HepG2 (cell line): Measurements from ENCODE around the gene RAB11FIP2. TPM values are rescaled to one million over a fixed set of nuclear protein-coding genes. Genes with fewer than 3 reads are reported as not detected.

Source experiments
- ATAC-seq: fragments of 200-7000 bp; cut with Tn5 transposase; 3 replicates; pipeline ENCODE4 v1.9.1; 2020; ENCODE audit warnings: mild to moderate bottlenecking, moderate library complexity
- BruUV-seq: library from RNA; stranded (reverse); fragments of 400-500 nt; replicated peaks from 2 replicates; lab custom pipeline; 2021; lab: Mats Ljungman, UMichigan
- CTCF ChIA-PET: fragments of 300-600 bp; formaldehyde crosslinking; extraction: SDS; loops from one replicate; lab custom pipeline; 2021; ENCODE audit warnings: low total read pairs, inconsistent platforms, low intra/inter-chr PET ratio; lab: Yijun Ruan, JAX
- POLR2A ChIA-PET: fragments of 350-600 bp; sonication (Branson Sonifier 250); formaldehyde crosslinking; loops from one replicate; lab custom pipeline; 2020; ENCODE audit warnings: antibody characterized with exemption, inconsistent platforms; lab: Yijun Ruan, JAX
- DNase-seq: peaks from one replicate; pipeline ENCODE4 v3.0.0-alpha.2; 2015; ENCODE audit warnings: low spot score
- FAIRE-seq: peaks from 3 replicates; lab custom pipeline; 2011; peaks lifted over from hg19 to GRCh38; lab: Jason Lieb, UNC
- H2AFZ ChIP-seq: one replicate; pipeline ENCODE4 v1.6.1; 2011; ENCODE audit warnings: low read length, inconsistent platforms
- H3K27ac ChIP-seq: fragments of 300-600 bp; 3 replicates; pipeline ENCODE4 v1.8.0; 2011; ENCODE audit warnings: mixed run types, mild to moderate bottlenecking, mixed read lengths, low read length, inconsistent platforms; ENCODE audit not compliant: insufficient read depth; ENCODE audit errors: extremely low read length
- H3K27me3 ChIP-seq, 2 experiments: fragments of 200-600 bp in 1 of 2; 2 replicates in 1 of 2; 3 replicates in 1 of 2; pipeline versions ENCODE4 v1.6.0 to v1.8.0; 2011; ENCODE audit warnings: low read length in 2 of 2, mild to moderate bottlenecking in 2 of 2, moderate library complexity in 2 of 2, inconsistent platforms in 1 of 2; ENCODE audit not compliant: insufficient read depth in 2 of 2, control insufficient read depth in 1 of 2
- H3K36me3 ChIP-seq, 2 experiments: fragments of 200-600 bp in 1 of 2; replicated peaks in 1 of 2; 2 replicates in 1 of 2; 3 replicates in 1 of 2; pipeline versions ENCODE4 v1.5.1 to v1.8.0; 2011; ENCODE audit warnings: low read length in 2 of 2, inconsistent platforms in 1 of 2; ENCODE audit not compliant: insufficient read depth in 2 of 2, control insufficient read depth in 1 of 2
- H3K4me1 ChIP-seq: 2 replicates; pipeline ENCODE4 v1.5.1; 2012; ENCODE audit warnings: low read length, inconsistent platforms; ENCODE audit not compliant: insufficient read depth
- H3K4me2 ChIP-seq: 2 replicates; pipeline ENCODE4 v1.6.0; 2011; ENCODE audit warnings: low read depth, low read length, inconsistent platforms
- H3K4me3 ChIP-seq, 3 experiments: fragments of 200-600 bp in 1 of 3; sonication (generic), shearing (Covaris generic) in 1 of 3; replicated peaks in 1 of 3; 2 replicates each; pipeline ENCODE4 v1.5.1; 2011 to 2016; ENCODE audit warnings: low read length in 3 of 3, inconsistent platforms in 2 of 3, low read depth in 2 of 3, mild to moderate bottlenecking in 2 of 3, control low read depth in 1 of 3, mixed read lengths in 1 of 3; ENCODE audit not compliant: insufficient read depth in 1 of 3
- H3K79me2 ChIP-seq: one replicate; pipeline ENCODE4 v1.6.1; 2011; ENCODE audit warnings: low read length, inconsistent platforms; ENCODE audit not compliant: insufficient read depth
- H3K9ac ChIP-seq: 2 replicates; pipeline ENCODE4 v1.6.0; 2011; ENCODE audit warnings: mild to moderate bottlenecking, low read depth, low read length, inconsistent platforms; ENCODE audit not compliant: insufficient read depth
- H3K9me3 ChIP-seq: 2 replicates; pipeline ENCODE4 v1.5.1; 2012; ENCODE audit warnings: mild to moderate bottlenecking, low read length
- H4K20me1 ChIP-seq: 2 replicates; pipeline ENCODE4 v1.6.0; 2011; ENCODE audit warnings: inconsistent platforms, mild to moderate bottlenecking, low read length, moderate library complexity; ENCODE audit not compliant: insufficient read depth
- AKNA ChIP-seq: sonication (generic); formaldehyde crosslinking; IDR thresholded peaks from 2 replicates; pipeline ENCODE4 v1.4.0; 2020; ENCODE audit warnings: missing genetic modification reagents, borderline replicate concordance
- BRF2 ChIP-seq: sonication (generic); formaldehyde crosslinking; IDR thresholded peaks from 2 replicates; pipeline ENCODE4 v1.8.1; 2022; ENCODE audit warnings: mild to moderate bottlenecking, missing genetic modification reagents
- EP300 ChIP-seq, 3 experiments: sonication (generic) in 1 of 3; formaldehyde crosslinking in 1 of 3; IDR thresholded peaks; 2 replicates each; pipeline versions ENCODE4 v1.5.1 to v1.6.1; 2011 to 2020; ENCODE audit warnings: low read depth in 2 of 3, low read length in 2 of 3, borderline replicate concordance in 1 of 3, improper control_type of control experiment in 1 of 3, mild to moderate bottlenecking in 1 of 3, missing genetic modification reagents in 1 of 3, moderate library complexity in 1 of 3
- GLMP ChIP-seq: sonication (generic); formaldehyde crosslinking; IDR thresholded peaks from 2 replicates; pipeline ENCODE4 v1.9.0; 2021; ENCODE audit warnings: missing genetic modification reagents, mild to moderate bottlenecking, borderline replicate concordance
- HCFC1 ChIP-seq: fragments of 150-350 bp; IDR thresholded peaks from 2 replicates; pipeline ENCODE4 v1.6.1; 2014; ENCODE audit warnings: low read depth, low read length
- HOXA5 ChIP-seq: sonication (generic); formaldehyde crosslinking; IDR thresholded peaks from 2 replicates; pipeline ENCODE4 v1.4.0; 2020; ENCODE audit warnings: missing genetic modification reagents
- MXD1 ChIP-seq: sonication (generic); formaldehyde crosslinking; IDR thresholded peaks from 2 replicates; pipeline ENCODE4 v1.4.0; 2020; ENCODE audit warnings: mild to moderate bottlenecking, missing genetic modification reagents
- SAFB2 ChIP-seq: sonication (generic); formaldehyde crosslinking; IDR thresholded peaks from 2 replicates; pipeline ENCODE4 v1.5.1; 2020; ENCODE audit warnings: missing genetic modification reagents, low read depth, mild to moderate bottlenecking, borderline replicate concordance
- TAF1 ChIP-seq: sonication (generic); formaldehyde crosslinking; IDR thresholded peaks from 2 replicates; pipeline ENCODE4 v1.4.0; 2020; ENCODE audit warnings: missing genetic modification reagents
- WIZ ChIP-seq: sonication (generic); formaldehyde crosslinking; IDR thresholded peaks from 2 replicates; pipeline ENCODE4 v1.5.1; 2020; ENCODE audit warnings: mild to moderate bottlenecking, missing genetic modification reagents
- ZFYVE20 ChIP-seq: sonication (generic); formaldehyde crosslinking; IDR thresholded peaks from 2 replicates; pipeline ENCODE4 v1.8.0; 2023; ENCODE audit warnings: low read depth, mild to moderate bottlenecking, moderate library complexity, missing genetic modification reagents, borderline replicate concordance
- ZNF138 ChIP-seq: sonication (generic); formaldehyde crosslinking; IDR thresholded peaks from 2 replicates; pipeline ENCODE4 v1.5.0; 2020; ENCODE audit warnings: mild to moderate bottlenecking, low read depth, missing genetic modification reagents
- ZNF777 ChIP-seq: sonication (generic); formaldehyde crosslinking; IDR thresholded peaks from 2 replicates; pipeline ENCODE4 v1.4.0; 2020; ENCODE audit warnings: missing genetic modification reagents
- WGBS: methylation state at CpG from one replicate; pipeline ENCODE4 v1.1.6; 2017; ENCODE audit warnings: low lambda C conversion rate; 5-methylcytosine and 5-hydroxymethylcytosine counted together
- in situ Hi-C: cut with HindIII; loops from 2 replicates; pipeline ENCODE4 v1.10.0; 2017; ENCODE audit warnings: low pct_unique_long_range_greater_than_20kb; ENCODE audit not compliant: extremely low pct_ligation_motif_present
- intact Hi-C: fragments of 100-400 bp; cut with micrococcal nuclease; formaldehyde crosslinking; loops from one replicate; pipeline ENCODE4 v1.10.0; 2022; ENCODE audit not compliant: unreplicated experiment
- polyA plus RNA-seq, 8 experiments: library from polyadenylated mRNA; depleted of rRNA in 3 of 8; stranded (reverse) in 7 of 8; unstranded in 1 of 8; fragments of >200 nt; fragmentation: Illumina TruSeq in 4 of 8; extraction: Trizol in 4 of 8; gene quantifications; 2 replicates each; pipeline versions ENCODE4 v1.2.1 to v1.2.3, GENCODE V29; 2011 to 2016; ENCODE audit warnings: low read depth in 4 of 8, missing spikeins in 1 of 8, mixed read lengths in 1 of 8; ENCODE audit not compliant: insufficient read depth in 1 of 8
- total RNA-seq, 5 experiments: library from RNA; depleted of rRNA; stranded (reverse); fragments of >200 nt; fragmentation: Illumina TruSeq; extraction: Trizol; gene quantifications; 2 replicates each; pipeline ENCODE4 v1.2.3, GENCODE V29; 2016; ENCODE audit warnings: low read depth in 1 of 5

RAB11FIP2 gene
- total and polyA plus RNA-seq, 2 of the 13 experiments (the other 11 are each of a cell fraction or from before 2014, with no cell fraction given), result 4.7 to 13.0 TPM

GRCh38 chr10:117993166-117993565 is 53.6 kb downstream of the RAB11FIP2 start (continued):
- TF ChIP-seq AKNA (CRISPR knock-in tag), result no peak

GRCh38 chr10:117991701-117992100 is 55.0 kb downstream of the RAB11FIP2 start:
- no peak overlapping the region for H3K27ac ChIP-seq
- no peak for FAIRE-seq
- H3K36me3 ChIP-seq, result no peaks in the 10 kb centered on the region
- POLR2A ChIA-PET, result no interaction called here
- 85% methylated on average over 8 of the region's 8 CpGs for WGBS
- H3K4me3 ChIP-seq, result no peak overlapping the region
- no peak overlapping the region for H3K4me2 ChIP-seq
- H3K9me3 ChIP-seq, result no peaks in the 10 kb centered on the region
- intact Hi-C loops (no loop called here), in situ Hi-C loops (no loop called here)
- no TSS peak for BruUV-seq
- no peaks in the 10 kb centered on the region for H3K27me3 ChIP-seq
- H3K4me1 ChIP-seq, result no peaks in the 10 kb centered on the region; the same call in 1 of the 2 replicates
- CTCF ChIA-PET, result no interaction called here
- H3K79me2 ChIP-seq, result no peaks in the 10 kb centered on the region
- no peaks in the 10 kb centered on the region for H4K20me1 ChIP-seq
- no peak overlapping the region for H3K9ac ChIP-seq
- H2AFZ ChIP-seq, result no peak overlapping the region
- no peak for DNase-seq
- no peak for ATAC-seq
- no peak for TF ChIP-seq EP300 (IDR thresholded peaks at IDR 0.05; ENCODE audit: low read depth in 2 of 2, low read length in 2 of 2)
- TF ChIP-seq EP300 (CRISPR knock-in tag; IDR thresholded peaks at IDR 0.05; ENCODE audit: borderline replicate concordance), result no peak
- TF ChIP-seq WIZ, result no peak
- no peak for TF ChIP-seq ZNF777 (CRISPR knock-in tag)
- TF ChIP-seq ZFYVE20 (CRISPR knock-in tag), result no peak
- no peak for TF ChIP-seq GLMP
- no peak for TF ChIP-seq SAFB2
- no peak for TF ChIP-seq HOXA5 (CRISPR knock-in tag)
- TF ChIP-seq HCFC1, result no peak
- no peak for TF ChIP-seq MXD1
- no peak for TF ChIP-seq BRF2 (CRISPR knock-in tag)
- no peak for TF ChIP-seq ZNF138
- no peak for TF ChIP-seq TAF1 (CRISPR knock-in tag)
